GM19372 (cell line): Measurements from ENCODE around the gene ASRGL1.

Experiments
- ATAC-seq: cut with Tn5 transposase; IDR thresholded peaks from one replicate; pipeline ENCODE4 v1.9.1; 2021; ENCODE audit warnings: mild to moderate bottlenecking, low read depth, moderate library complexity; ENCODE audit not compliant: unreplicated experiment

The ASRGL1 gene

DNA sequence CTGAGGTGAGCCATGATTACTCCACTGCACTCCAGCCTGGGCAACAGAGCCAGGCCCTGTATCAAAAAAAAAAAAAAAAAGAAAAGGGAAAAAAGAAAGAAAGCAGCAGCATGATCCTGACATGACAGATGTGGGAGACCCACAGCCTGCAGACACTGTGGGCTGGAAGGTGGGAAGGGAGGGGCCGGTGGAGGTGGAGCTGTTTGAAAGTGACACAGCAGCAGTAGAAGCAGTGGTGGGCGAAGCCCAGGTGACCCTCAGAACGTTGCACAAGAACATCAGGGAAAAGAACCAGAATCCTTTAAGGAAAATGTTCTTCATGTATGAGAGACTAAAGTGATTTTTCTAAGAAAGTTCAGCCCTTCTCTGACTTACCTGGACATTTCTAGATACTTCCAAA, 55.3 kb downstream of the ASRGL1 start:
- no peak for ATAC-seq

DNA sequence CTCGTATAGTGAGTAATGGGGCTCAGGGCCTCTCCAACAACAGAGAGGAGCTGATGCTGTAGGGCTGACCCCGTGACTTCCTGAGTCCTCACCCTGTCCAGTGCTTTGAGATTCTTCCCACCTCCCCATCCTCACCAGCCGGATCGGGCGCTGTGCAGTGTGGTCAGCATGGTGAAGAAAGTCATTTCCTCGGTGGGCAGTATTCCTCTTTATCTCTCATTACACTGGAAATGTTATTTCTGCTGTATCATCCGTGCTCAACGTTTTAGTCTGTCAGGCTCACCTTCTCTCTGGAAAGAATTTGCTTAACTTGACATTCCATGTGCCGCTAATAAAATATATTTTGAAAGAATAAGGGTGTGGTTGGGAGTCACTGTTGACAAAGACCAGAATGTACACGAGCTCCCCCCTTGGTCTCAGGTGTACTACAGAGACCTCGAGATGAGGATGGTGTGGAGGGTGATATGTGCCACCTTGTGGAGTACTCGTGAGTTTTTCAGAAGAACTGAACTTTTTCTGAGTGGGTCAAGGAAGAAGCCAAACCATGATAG, 55.9 kb downstream of the ASRGL1 start:
- no peak for ATAC-seq

DNA sequence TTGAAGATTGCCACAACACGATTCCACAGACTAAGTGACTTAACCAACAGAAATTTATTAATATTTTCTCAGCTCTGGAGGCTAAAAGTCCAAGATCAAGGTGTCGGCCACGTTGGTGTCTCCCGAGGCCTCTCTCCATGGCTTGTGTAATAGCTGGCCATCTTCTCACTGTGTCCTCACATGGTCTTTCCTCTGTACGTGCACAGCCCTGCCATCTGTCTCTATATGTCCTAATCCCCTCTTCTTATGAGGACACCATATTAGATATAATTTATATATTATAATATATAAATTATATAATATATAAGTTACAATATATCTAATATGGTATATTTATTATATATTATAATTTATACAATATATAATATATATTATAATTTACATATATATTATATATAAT, 56.5 kb downstream of the ASRGL1 start:
- no peak for ATAC-seq

DNA sequence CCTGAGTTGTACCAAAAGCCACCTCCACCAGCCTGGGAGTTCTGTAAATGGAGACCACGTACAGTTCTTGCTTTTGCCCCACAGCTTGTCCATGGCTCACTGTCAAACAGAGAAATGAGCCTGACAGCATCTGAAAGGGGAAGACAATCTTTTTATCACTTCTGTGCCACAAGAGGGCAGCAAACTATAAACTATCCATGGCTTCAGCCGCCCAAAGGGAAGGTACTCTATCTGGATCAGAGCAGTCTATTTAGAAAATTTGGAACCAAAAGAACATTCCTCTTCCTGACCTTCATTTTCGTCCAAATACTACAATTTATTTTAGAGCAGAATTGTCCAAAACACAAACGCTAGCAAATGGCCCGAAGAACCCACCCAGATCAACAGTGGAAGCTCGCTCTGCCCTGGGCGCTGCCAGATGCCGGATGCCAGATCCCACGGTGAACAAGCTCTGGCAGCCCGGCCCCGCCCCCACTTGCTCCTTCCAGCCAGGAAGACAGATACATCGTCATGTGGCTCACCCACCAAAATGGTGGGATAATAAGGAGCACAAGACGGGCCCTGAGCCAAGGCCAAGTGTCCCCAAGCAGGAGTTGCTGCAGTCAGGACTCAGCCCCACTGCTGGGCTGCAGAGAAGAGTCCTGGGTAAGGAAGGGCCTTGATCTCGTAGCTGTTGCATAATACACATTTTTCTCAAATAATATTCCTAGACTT, 57.7 kb downstream of the ASRGL1 start:
- ATAC-seq = no peak

DNA sequence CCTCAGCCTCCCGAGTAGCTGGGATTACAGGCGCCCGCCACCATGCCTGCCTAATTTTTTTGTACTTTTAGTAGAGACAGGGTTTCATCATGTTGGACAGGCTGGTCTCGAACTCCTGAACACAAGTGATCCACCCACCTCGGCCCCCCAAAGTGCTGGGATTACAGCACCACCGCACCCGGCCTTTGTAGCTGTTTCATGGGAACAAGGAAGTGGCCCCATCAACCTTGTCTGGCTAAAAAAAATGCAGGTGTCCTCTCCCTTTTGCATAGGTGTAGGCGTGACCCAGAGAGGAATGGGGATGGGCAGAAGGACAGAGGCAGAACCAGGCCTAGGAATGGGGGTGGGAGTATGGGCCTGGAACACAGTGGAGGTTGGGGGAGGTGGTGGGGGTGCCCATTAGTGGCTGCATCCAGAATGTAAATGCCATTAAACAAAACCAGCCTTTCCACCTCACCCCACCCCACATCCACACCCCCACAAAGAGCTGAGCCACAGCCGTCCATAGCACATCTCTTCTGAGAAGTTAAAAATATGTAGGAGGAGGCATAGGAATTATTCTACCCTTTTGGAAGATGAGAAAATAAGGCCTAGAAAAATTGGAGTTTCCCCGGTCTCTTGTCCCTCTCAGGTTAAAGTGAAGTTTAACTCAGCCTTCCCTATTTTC, 58.8 kb downstream of the ASRGL1 start:
- no peak for ATAC-seq

DNA sequence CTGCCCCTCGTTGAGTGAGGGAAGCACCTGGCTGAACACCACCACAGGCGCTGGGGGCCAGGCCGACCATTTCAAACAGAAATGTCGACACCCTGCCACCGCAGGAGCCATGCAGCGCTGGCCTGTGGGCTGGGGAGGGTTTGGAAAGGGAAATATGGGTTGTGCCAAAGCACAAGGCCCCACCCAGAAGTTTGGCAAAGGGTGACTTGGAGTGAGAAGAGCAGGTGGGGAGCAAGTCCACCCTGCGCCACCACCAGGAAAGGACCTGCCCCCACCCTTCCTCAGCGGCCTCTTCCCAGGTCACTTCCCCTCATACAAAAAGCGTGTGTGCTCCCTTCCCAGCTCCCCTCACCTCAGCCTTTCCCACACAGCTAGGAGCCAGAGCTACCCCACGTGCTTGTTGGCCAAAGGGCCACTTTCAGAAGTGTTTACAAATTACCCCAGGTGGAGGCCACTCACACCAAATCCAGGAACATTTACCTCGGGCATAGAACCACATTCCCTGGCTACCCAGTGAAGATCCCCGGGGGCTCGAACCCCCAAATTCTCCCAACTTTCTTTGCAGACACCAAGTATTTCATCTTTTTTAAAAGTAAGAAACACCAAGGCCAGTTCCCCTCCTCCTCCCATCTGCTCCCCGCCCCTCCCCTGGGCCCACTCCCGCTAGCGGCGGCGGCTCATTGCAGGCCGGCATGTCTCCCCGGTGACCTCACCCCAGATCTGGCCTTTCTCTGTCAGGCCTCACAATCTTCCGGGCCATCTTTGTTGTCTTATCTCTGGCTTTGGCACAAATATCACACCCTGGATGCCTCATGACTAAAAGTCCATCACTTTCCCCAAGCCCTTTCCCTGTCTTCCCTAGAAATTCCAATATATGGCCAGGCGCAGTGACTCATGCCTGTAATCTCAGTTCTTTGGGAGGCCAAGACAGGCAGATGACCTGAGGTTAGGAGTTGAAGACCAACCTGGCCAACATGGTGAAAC, 61.1 kb downstream of the ASRGL1 start:
- ATAC-seq = no peak

DNA sequence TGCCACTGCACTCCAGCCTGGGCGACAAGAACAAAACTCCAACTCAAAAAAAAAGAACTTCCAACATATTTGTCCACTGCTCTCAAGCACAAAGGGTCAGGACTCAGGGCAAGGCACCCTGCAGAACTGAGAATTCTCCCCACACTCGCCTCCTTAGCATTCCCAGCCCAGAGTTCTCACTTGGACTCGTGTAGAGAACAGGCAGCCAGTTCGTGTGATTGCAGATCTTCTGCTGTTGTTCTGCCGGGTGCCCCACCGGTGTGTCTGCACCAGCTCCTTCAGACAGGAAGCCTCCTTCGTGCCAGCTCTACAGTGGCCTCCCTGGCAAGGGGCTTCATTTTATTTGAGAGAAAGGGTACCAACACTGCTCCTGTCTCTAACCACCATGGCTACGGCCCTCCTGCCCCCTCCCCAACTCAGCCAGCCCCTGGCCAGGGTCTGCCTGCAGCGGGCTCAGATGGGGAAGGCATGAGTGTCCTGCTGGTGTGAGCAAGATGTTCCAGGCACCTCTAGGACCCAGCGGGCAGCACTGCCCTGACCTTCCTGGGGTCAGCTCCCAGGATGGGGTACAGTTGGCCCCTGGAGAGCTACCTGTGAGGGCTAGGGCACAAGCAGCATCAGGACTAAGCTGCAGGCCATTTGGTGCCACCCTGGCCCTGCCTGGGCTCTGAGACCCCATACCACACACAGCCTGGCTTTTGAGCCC, 62.1 kb downstream of the ASRGL1 start:
- ATAC-seq = no peak

DNA sequence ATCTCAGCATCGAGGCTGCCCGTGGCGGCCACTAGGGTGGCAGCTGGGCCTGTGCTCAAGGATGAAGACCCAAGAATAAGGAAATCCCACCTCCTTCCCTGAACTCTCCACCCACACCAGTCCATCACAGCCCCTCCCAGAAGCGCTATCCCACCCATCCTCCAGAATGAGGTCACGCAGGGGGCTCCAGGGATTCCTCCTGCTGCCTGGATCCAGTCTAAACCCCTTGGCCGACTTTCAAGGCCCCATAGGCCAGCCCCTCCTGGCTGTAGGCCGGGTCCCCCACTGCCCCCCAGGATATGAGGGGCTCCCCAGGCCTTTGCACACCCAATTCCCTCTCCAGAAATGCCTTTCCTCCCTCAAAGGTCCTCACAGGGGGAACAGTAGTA, 62.6 kb downstream of the ASRGL1 start:
- ATAC-seq = no peak

DNA sequence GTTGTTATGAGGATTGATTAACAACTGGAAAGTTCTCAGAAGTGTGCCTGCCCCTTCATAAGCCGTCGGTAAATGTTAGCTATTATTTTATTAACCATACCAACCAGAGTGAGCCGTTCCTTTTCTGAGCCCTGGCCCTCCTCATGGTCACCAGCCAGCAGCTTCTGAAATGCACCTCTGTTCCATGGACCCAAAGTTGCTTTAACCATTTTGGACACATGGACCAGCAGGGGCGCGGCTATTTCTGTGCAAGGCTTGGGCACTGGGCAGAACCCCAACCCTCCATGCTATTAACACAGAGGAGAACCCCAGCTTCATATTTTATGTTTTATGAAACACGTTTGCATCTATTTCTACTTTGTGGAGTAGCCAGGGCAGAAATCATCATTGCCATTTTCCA, 63.0 kb downstream of the ASRGL1 start:
- ATAC-seq = no peak

DNA sequence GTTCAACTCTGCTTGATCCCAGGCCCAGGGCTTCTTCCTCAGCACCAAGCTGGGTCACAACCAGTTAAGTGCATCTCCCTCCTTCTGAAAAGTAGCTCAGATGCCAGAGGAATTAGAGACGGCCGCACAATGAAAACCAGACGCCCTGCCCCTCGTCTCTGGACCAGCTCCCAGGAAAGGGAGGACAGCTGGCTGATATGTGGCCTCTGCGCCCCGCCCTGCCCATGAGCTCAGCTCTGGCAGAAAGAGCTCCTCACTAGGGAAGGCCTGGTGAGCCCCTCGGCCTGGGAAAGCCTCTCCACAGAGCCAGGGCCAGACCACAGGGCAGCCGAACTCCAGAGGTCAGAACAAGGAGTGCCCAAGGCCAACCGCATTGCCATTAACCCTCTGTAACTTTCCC, 63.5 kb downstream of the ASRGL1 start:
- ATAC-seq = no peak

DNA sequence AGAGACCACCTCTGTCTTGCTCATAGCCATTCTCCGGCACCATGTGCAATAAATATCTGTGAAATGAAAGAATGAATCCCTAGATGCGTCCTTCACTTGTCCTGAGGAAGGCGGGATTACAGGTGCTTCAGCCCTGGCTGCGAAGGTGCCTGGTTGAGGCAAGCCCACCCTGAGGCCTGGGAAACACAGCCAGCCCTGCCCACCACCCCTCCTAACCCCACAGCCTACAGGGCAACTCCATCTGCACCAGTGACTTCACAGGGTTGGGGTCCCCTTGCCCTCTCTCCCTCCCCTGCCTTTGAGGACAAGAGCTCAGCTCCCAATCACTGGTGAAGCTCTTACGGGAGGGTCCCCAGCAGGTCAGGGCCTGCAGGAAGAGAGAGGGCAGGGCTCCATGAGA, 64.1 kb downstream of the ASRGL1 start:
- ATAC-seq = no peak

DNA sequence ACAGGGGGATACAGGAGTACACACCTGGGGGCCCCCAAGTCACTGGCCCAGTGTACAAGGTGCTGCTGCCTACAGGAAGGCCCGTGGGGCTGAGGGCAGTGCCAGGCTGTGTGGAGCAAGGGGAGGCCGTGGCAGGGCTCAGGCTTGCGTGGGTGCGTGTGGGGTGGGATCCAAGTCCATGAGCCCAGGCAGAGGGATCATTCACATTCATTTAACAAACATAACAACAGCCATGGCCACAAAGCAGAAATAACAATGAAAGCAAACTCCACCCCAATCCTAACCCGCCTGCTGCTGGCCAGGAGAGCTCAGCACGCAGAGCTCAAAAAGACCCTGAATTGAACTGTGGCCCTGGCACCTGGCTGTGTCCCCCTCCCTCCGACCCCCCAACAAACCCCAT, 64.6 kb downstream of the ASRGL1 start:
- no peak for ATAC-seq

DNA sequence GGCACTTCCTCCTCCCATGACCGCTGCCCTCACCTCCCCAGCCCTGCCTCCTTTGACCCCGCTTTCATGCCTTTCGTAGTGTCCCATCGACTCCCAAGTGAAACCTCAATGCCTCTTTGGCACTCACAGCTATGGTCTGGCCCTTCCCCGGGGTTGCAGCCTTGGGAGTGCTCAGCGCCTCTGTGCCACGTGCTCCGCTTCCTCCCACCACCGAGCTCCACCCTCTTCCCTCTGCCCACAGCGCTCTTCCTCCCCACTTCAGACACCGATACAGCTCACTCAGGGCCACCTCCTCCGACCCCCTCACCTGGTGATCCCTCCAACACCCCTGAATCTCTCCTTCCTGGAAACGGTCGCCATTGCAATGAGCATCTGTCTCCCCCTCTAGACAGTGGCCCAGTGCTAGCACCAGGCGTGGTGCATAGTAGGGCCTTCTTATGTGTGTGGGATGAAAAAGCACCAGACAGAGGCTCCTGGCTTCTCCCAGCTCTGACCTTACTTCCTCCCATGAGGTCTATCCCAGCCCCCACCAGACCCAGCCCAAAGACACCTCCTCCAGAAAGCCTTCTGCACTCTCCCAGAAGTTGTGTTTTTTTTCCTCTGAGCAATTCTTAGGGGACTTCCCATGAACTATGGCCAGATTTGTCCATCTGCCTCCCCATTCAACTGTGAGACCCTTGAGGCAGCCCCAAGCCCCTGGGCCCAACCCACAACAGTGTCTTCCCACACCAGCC, 65.1 kb downstream of the ASRGL1 start:
- no peak for ATAC-seq

DNA sequence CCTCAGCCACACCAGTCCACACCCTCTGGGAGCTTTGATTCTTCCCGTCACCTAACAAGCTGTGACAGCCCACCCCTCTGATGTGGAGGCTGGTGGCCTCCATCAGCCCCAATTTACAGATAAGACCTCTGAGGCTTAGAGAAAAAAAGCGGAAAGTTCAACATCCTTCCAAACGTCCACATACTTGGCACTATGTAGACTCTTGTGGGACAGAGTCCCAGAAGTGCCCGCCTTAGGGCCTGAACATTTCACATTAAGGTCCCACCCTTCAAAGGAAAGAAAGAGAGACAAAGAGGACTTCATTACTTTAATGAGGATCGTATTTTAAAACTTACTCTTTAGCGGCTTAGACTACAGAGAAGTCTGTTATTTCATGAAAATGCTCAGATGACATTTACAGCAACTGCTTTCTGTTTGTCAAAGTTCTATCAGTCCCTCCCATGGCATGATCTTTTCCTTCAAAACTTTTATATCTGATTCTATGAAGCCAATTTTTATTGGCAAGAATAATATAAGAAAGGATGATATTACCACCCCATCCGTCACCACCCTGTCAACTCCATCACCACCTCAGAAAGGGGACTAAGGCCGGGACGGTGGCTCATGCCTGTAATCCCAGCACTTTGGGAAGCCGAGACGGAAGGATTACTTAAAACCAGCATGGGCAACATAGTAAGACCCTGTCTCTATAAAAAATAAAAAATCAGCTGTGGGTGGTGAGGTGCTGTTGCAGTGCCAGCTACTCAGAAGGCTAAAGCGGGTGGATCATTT, 65.9 kb downstream of the ASRGL1 start:
- no peak for ATAC-seq

DNA sequence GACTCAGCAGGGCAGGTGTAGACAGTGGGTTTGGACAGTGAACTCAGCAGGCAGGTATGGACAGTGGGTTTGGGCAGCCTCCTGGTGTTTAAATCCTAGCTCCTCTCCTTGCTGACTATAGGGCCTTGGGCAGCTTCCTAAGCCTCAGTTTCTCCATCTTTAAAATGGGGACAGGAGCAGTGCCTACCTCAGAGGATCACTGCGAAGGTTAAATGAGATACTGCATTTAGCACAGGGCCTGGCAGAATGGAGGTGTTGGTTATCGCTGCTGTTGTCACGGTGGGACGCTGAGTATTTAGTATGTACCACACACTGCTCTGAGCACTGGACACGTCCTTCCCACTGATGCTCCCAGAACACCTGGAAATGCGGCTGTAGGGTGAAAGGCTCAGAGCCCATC, 67.2 kb downstream of the ASRGL1 start:
- ATAC-seq = no peak

DNA sequence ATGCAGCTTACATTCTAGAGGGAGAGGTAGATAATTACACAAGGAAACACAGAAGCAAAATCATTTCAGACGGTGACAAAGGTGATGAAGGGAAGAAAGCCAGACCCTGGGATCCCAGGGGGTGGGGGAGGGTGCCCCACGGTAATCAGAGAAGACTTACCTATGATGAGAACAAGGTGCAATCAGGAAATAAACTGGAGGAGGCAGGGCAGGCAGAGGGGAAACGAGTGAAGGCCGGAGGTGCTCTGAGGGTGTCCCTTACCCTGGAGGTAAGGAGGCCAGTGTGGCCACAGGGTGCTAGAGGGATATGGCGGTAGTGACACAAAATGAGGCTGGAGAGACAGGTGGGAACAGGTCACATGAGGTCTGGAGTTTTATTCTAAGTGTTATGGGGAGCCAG, 67.7 kb downstream of the ASRGL1 start:
- no peak for ATAC-seq

DNA sequence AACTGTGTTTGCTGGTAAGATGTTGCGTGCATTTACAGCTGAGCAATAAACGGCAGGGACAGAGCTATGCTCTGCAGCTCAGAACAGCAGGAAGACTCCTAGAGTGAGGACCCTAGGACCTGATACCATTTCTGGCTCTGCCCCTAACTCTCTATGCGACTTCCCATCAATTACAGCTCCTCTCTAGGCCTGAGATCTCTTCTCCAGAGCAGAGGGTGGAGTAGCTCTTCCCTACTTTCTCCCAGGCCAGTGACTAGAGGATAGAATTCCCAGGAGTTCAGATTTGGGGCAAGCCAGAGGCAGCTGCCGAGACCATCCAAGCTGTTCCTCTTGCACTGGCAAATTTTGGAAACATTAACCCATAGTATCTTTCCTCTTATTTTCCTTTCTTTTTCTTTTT, 68.8 kb downstream of the ASRGL1 start:
- ATAC-seq = no peak

DNA sequence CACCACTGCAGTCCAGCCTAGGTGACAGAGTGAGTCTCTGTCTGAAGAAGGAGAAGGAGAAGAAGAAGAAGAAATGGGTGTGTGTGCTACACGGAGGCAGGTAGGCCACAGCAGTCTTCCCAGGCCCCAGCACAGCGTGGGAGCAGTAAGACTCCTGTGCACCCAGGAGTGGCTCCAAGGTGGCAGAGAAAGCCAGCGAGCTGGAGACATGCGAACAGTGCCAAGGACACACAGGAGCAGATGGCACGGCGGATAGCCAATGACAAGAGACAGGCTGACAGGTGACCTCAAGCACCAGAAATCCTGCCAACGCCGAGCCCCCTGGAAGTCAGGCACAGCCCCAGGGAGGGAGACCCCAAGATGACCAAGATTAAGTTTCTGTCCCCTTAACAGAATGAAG, 72.6 kb downstream of the ASRGL1 start:
- ATAC-seq = no peak

DNA sequence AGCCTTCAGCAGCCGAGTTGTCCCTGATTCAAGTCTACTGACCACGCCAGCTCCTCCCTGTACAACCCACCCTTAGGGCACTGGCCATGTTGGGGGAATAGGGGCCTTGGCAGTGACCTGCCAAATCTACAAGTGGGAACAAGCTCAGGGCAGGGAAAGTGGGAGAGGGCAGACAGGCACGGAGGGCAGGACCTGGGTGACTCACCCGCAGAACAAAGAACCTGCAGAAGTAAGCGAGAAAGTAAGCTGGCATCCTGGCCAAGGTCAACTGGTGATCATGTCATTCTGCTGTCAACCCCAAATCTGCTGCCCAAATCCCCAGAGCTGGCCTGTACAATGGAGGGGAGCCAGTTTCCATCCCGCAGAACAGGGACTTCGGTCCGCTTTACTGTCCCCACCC, 73.7 kb downstream of the ASRGL1 start:
- no peak for ATAC-seq
